ENCODE data around the gene HOXA11.

HOXA11 gene

GRCh38 chr7:27181795-27182275, 3.2 kb downstream of the HOXA11 start:
- Mint-ChIP-seq H3K4me1 (ENCODE audit: low read depth) (peaks cover 34% of the 10 kb centered on the region), H3K27me3 (peaks cover 95% of the 10 kb centered on the region), H3K27ac (no peak overlapping the region), H3K9me3 (no peaks in the 10 kb centered on the region), H3K4me3 (no peak overlapping the region), H3K36me3 (ENCODE audit: low read depth) (no peaks in the 10 kb centered on the region)
- DNase-seq: no peak

DNA sequence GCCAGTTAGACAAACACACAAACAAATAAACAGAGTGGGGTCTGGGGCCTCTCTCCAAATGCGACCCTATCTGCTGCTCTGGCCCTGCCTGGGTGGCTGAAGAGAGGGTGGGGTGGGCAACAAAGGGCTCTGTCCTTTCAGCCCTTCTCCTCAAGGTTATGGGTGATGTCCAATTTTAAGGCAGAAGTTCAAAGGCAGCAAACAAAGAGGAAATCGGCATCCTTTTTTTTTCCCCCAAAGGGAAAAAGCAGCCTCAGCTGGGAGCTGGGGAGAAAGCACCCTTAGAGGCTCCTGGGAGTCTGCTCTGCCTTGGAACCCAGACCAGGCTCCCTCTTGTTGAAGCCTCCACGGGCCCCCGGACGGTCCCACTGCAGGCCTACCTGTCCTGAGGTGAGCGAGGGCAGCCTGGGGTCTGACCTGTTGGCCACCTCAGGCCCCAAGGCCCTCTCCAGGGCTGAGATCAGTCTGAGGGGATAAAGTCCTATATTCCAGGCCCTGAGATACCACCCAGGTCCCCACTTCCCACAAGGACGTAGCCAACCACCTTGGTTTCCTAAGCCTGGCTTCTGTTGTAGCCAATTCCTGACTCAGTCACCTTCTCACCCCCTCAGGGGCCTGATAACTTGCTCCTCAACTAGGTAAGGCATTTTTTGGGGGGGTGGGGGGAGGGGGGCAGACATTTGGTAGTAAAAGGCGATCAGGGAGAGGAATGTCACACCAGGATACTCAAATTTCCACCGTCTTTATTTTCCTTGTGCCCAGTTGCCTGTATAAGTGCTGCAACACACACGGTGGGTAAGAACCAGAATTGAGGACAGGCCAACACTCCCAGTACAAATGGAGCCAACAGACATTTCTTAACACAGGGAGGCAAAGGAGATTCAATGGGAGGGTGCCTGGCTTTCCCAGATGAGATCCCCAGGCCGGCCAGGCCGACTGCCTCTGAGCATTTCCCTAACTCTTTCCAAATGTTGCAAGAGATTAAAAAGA, 4.3 kb downstream of the HOXA11 start:
- Mint-ChIP-seq H3K27ac (no peak overlapping the region), H3K36me3 (ENCODE audit: low read depth) (no peaks in the 10 kb centered on the region), H3K4me3 (no peak overlapping the region), H3K27me3 (peaks cover 95% of the 10 kb centered on the region), H3K4me1 (ENCODE audit: low read depth) (peaks cover 26% of the 10 kb centered on the region), H3K9me3 (no peaks in the 10 kb centered on the region)
- DNase-seq: peak; percentile 30

GRCh38 chr7:27179503-27180430, 5.3 kb downstream of the HOXA11 start:
- Mint-ChIP-seq H3K27ac (no peak overlapping the region), H3K4me1 (ENCODE audit: low read depth) (peaks cover 17% of the 10 kb centered on the region), H3K4me3 (no peak overlapping the region), H3K9me3 (no peaks in the 10 kb centered on the region), H3K27me3 (peaks cover 95% of the 10 kb centered on the region), H3K36me3 (ENCODE audit: low read depth) (no peaks in the 10 kb centered on the region)
- DNase-seq: peak; percentile 78

- Mint-ChIP-seq H3K27me3 (peaks cover 97% of the 10 kb centered on the region), H3K9me3 (no peaks in the 10 kb centered on the region), H3K4me1 (ENCODE audit: low read depth) (peaks cover 12% of the 10 kb centered on the region), H3K36me3 (ENCODE audit: low read depth) (no peaks in the 10 kb centered on the region), H3K4me3 (no peak overlapping the region), H3K27ac (no peak overlapping the region)
- peak; percentile 17 for DNase-seq
Measured at GRCh38 chr7:27179030-27179429, 6.0 kb downstream of the HOXA11 start.

- Mint-ChIP-seq H3K4me3 (no peak overlapping the region), H3K4me1 (ENCODE audit: low read depth) (peaks cover 8% of the 10 kb centered on the region), H3K27me3 (peaks cover 91% of the 10 kb centered on the region), H3K9me3 (no peaks in the 10 kb centered on the region), H3K27ac (no peak overlapping the region), H3K36me3 (ENCODE audit: low read depth) (no peaks in the 10 kb centered on the region)
- DNase-seq: no peak
Measured at GRCh38 chr7:27178366-27178765, 6.7 kb downstream of the HOXA11 start.

DNA sequence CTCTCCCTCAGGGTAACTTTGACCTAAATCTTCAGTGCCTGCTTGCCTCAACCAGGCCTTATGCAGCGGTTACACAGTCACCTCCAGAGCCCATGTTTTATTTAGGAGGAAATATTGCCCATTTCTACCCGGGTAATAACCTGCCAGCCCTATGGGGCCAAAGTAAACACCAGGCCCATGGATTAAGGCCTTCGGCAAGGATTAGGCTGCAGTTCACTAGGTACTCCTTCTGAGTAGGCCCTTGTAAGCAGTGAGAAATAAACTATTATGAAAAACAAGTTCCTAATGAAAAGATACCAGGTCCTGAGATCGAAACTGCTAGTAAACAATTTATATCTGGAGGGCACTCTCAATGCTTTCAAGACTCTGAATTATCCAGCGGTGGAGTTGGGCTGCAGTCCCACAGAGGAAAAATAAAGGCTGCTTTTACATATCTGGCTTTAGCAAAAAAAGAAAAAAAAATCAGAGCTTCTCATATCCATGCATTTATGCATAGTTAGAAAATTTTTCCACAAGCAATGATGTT, 7.2 kb downstream of the HOXA11 start:
- Mint-ChIP-seq H3K36me3 (ENCODE audit: low read depth) (no peaks in the 10 kb centered on the region), H3K4me3 (no peak overlapping the region), H3K4me1 (ENCODE audit: low read depth) (peaks cover 7% of the 10 kb centered on the region), H3K27me3 (peaks cover 86% of the 10 kb centered on the region), H3K27ac (no peak overlapping the region), H3K9me3 (no peaks in the 10 kb centered on the region)
- no peak for DNase-seq

GRCh38 chr7:27176962-27177794, 7.9 kb downstream of the HOXA11 start:
- DNase-seq: no peak
- H3K4me1 Mint-ChIP-seq (ENCODE audit: low read depth): peaks cover 12% of the 10 kb centered on the region
- H3K27me3 Mint-ChIP-seq: peaks cover 84% of the 10 kb centered on the region
- no peaks in the 10 kb centered on the region for H3K9me3 Mint-ChIP-seq
- no peak overlapping the region for H3K4me3 Mint-ChIP-seq
- H3K27ac Mint-ChIP-seq: no peak overlapping the region
- H3K36me3 Mint-ChIP-seq (ENCODE audit: low read depth): no peaks in the 10 kb centered on the region

GRCh38 chr7:27176524-27176845, 8.5 kb downstream of the HOXA11 start:
- Mint-ChIP-seq H3K4me1 (ENCODE audit: low read depth) (peaks cover 19% of the 10 kb centered on the region), H3K36me3 (ENCODE audit: low read depth) (no peaks in the 10 kb centered on the region), H3K27ac (no peak overlapping the region), H3K9me3 (no peaks in the 10 kb centered on the region), H3K4me3 (no peak overlapping the region), H3K27me3 (peaks cover 84% of the 10 kb centered on the region)
- DNase-seq: no peak

DNA sequence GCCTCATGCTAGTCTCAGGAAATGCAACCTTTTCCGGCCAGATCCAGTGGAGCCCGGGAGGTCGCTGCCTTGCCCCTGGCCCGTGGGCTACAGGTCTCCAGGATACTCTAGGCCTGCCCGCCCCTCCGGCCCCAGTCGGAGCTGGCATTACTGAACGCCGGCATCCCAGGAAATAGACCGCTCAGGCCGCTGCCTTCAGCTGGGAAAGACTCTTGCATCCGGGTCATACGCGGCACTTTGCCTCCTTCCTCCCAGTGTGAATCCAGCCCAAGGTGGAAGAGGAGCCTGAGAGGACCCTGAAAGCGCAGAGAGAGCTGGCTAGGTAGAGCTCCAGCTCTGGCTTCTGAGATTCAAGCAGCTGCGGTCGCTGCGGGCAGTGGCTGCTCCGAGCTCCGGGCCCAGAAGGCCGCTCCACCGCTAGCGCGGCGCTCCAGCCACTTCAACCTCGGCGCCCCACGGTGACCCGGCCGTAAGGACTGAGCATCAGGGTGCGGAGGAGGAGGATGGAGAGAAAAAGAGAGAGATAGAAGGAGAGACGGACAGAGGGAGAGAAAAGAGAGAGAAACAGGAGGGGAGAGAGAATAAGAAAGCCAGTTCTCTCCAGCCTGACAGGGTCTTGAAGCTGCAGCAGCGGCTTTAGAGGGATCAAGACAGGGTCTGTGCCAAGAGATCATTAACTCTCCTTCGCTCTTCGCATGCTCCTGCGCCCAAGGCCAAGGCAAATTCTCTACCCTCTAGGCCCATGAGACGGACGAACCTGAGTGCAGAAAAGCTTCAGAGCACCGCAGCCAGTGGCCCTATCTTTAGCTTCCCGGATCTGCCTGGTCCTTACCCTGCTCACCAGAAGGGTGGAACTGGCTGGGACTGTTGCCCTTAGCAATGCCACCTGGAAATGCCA, 9.2 kb downstream of the HOXA11 start:
- H3K4me3 Mint-ChIP-seq: no peak overlapping the region
- peaks cover 22% of the 10 kb centered on the region for H3K4me1 Mint-ChIP-seq (ENCODE audit: low read depth)
- peaks cover 85% of the 10 kb centered on the region for H3K27me3 Mint-ChIP-seq
- H3K9me3 Mint-ChIP-seq: no peaks in the 10 kb centered on the region
- no peak overlapping the region for H3K27ac Mint-ChIP-seq
- no peak for DNase-seq
- H3K36me3 Mint-ChIP-seq (ENCODE audit: low read depth): no peaks in the 10 kb centered on the region

- H3K4me3 Mint-ChIP-seq: peak overlapping the region; percentile 31
- peak; percentile 30 for DNase-seq
- no peaks in the 10 kb centered on the region for H3K9me3 Mint-ChIP-seq
- peaks cover 85% of the 10 kb centered on the region for H3K27me3 Mint-ChIP-seq
- H3K27ac Mint-ChIP-seq: no peak overlapping the region
- no peaks in the 10 kb centered on the region for H3K36me3 Mint-ChIP-seq (ENCODE audit: low read depth)
- peaks cover 23% of the 10 kb centered on the region for H3K4me1 Mint-ChIP-seq (ENCODE audit: low read depth)
Measured at GRCh38 chr7:27174874-27175625, 10.0 kb downstream of the HOXA11 start.

- no peaks in the 10 kb centered on the region for H3K9me3 Mint-ChIP-seq
- H3K4me1 Mint-ChIP-seq (ENCODE audit: low read depth): peaks cover 21% of the 10 kb centered on the region
- H3K36me3 Mint-ChIP-seq (ENCODE audit: low read depth): no peaks in the 10 kb centered on the region
- peak within 1 kb of the TSS; percentile 44 for H3K4me3 Mint-ChIP-seq
- peaks cover 82% of the 10 kb centered on the region for H3K27me3 Mint-ChIP-seq
- DNase-seq: peak; percentile 38
- no peak within 1 kb of the TSS for H3K27ac Mint-ChIP-seq
Measured at GRCh38 chr7:27173956-27174873, 10.8 kb downstream of the HOXA11 start, which contains the start of gene HOXA10. Gene HOXA10 (minus strand): TSS chr7:27174320. CDS start chr7:27174306, 14 bp downstream.
